KOPT-K1 (cell line): ENCODE data around the gene KCNG4.

Experiments used
- H3K27ac ChIP-seq: fragments of 200-600 bp; sonication (generic); 2 replicates; pipeline ENCODE4 v1.5.1; 2016; ENCODE audit warnings: antibody characterized with exemption, mild to moderate bottlenecking, low read depth, low read length; ENCODE audit not compliant: poor library complexity, severe bottlenecking
- H3K36me3 ChIP-seq: fragments of 200-600 bp; sonication (generic); 2 replicates; pipeline ENCODE4 v1.5.1; 2017; ENCODE audit warnings: antibody characterized with exemption, mild to moderate bottlenecking, low read length, moderate library complexity; ENCODE audit not compliant: insufficient read depth
- H3K9me3 ChIP-seq: fragments of 200-600 bp; sonication (generic); 2 replicates; pipeline ENCODE4 v1.5.1; 2017; ENCODE audit warnings: antibody characterized with exemption, low read length, mild to moderate bottlenecking; ENCODE audit not compliant: insufficient read depth, poor library complexity, severe bottlenecking

KCNG4 gene

GRCh38 chr16:84179612-84180320 is 60.0 kb downstream of the KCNG4 start:
- Histone ChIP-seq H3K36me3 (peaks cover 76% of the 10 kb centered on the region), H3K9me3 (no peaks in the 10 kb centered on the region), H3K27ac (no peak overlapping the region)

GRCh38 chr16:84178892-84179611 is 60.8 kb downstream of the KCNG4 start:
- Histone ChIP-seq H3K9me3 (no peaks in the 10 kb centered on the region), H3K36me3 (peaks cover 69% of the 10 kb centered on the region), H3K27ac (no peak overlapping the region)

GRCh38 chr16:84178146-84178765 is 61.6 kb downstream of the KCNG4 start:
- no peak overlapping the region for H3K27ac ChIP-seq
- peaks cover 61% of the 10 kb centered on the region for H3K36me3 ChIP-seq
- H3K9me3 ChIP-seq, result no peaks in the 10 kb centered on the region

GRCh38 chr16:84177741-84178073 is 62.1 kb downstream of the KCNG4 start:
- H3K36me3 ChIP-seq, result peaks cover 55% of the 10 kb centered on the region
- no peak overlapping the region for H3K27ac ChIP-seq
- H3K9me3 ChIP-seq, result no peaks in the 10 kb centered on the region

GRCh38 chr16:84176192-84177053 is 63.4 kb downstream of the KCNG4 start:
- H3K9me3 ChIP-seq, result no peaks in the 10 kb centered on the region
- peaks cover 42% of the 10 kb centered on the region for H3K36me3 ChIP-seq
- no peak overlapping the region for H3K27ac ChIP-seq

- Histone ChIP-seq H3K27ac (no peak overlapping the region), H3K9me3 (no peaks in the 10 kb centered on the region), H3K36me3 (peaks cover 33% of the 10 kb centered on the region)
Observed at GRCh38 chr16:84175350-84176081, 64.3 kb downstream of the KCNG4 start.

GRCh38 chr16:84174396-84174795 is 65.4 kb downstream of the KCNG4 start:
- Histone ChIP-seq H3K27ac (no peak overlapping the region), H3K9me3 (no peaks in the 10 kb centered on the region), H3K36me3 (peaks cover 22% of the 10 kb centered on the region)

- Histone ChIP-seq H3K36me3 (no peaks in the 10 kb centered on the region), H3K9me3 (no peaks in the 10 kb centered on the region), H3K27ac (no peak overlapping the region)
Observed at GRCh38 chr16:84169765-84170310, 70.0 kb downstream of the KCNG4 start.
